SKM-1 (cell line): ENCODE data around the gene CCSER1.
"Not testable (repeated sequence)": the region's sequence is repeated elsewhere in the genome, so short reads cannot be mapped to it uniquely, and the experiment has no call there.

Experiments
- DNase-seq: peaks from one replicate; lab custom pipeline; 2025; ENCODE audit not compliant: unreplicated experiment; lab: John Stamatoyannopoulos, UW

Gene CCSER1

DNA sequence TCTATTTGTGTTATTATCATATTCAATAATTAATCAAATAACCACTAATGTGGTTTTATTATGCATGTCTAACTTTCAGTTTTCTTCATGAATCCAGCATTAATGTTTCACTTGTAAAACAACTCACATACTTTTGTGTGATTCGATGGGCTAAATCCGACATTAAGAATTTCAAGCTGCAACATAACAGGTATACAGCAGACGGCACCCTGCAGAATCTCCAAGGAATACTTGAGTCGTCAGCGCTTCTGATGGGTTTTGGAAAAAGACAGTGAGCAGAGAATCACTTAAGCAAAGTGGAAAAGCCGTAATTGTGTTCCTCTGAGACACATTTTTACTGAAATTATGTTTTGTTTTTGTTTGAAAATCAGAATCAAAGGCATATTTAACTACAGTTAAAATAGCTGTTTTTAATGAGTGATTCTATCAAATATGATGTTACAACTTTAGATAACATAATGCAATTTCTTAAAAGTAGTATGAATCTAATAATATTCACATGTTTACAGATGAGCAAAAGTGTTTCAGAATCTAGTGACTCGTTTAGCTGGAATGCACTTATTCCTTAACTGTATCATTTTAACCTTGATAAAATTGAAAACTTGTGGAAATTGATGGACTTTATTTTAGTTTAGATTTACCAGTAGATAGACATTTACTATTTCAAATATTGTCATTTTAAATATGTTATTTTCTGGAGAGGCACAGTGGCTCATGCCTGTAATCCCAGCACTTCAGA is 514.8 kb downstream of the CCSER1 start:
- no peak for DNase-seq

DNA sequence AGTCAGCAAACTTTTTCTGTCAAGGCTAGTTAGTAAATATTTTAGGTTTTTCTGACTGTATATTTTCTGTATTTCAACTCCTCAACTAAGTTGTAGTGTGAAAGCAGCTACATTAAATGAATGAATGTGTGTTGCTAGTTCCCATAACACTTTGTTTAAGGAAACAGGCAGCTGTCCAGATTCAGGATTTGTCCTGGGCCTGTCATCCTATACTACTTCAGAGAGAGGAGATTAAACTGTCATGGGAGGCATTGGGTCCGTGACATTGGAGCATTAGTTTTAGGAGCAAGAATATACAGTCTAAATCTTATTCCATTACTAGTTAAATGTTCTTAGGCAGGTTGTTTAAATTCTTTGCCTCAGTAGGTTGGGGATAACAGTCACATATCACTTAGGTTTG is 516.0 kb downstream of the CCSER1 start:
- no peak for DNase-seq

DNA sequence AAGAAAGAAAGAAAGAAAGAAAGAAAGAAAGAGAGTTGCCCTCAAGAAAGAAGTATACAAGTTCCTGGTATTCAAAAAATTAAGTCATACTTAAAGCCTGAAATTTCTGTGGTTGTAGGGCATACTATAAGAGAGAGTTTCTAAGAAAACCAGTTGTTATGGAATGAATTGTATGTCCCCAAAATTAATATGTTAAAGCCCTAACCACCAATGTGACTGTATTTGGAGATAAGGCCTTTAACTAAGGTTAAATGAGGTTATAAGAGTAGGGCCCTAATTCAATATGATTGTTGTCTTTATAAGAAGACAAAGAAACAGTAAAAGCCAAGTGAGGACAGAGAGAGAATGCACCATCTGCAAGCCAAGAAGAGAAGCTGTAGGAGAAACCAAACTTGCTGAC is 521.1 kb downstream of the CCSER1 start:
- no peak for DNase-seq

DNA sequence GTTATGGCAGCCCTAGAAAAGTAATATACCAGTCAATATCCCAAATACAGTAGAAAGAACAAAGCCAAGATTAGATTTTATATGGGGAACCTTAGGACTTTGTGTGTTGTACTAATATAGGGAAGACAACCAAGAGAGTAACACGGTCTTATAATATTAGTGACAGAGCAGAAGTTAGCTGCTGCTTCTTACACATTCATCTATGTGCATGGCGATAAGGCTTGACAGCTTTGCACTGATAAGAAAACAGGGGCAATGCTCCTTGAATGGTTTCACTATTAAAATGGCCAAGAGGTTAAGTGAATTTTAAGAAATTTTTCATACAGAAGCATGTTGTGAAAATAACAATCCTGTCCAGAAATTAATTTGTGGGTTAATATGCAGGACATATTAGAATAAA is 521.6 kb downstream of the CCSER1 start:
- DNase-seq = no peak

DNA sequence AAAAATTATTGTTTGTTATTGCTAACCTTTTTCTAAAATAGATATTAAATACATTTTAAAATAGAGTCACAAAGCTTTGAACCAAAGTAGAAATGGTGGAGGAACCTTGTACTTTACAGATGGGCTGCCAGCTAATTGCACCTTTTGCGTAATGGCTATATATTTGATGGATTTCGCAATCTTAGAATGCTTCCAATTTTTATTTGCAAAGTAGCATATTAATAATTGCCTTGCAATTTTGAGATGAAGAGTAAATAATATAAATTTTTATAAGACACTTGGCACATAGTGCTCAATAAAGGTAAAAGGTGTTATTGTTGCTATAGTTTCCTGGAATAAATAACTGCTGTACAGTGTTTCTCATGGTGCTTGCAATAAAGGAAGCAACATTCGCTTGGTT is 533.5 kb downstream of the CCSER1 start:
- no peak for DNase-seq

DNA sequence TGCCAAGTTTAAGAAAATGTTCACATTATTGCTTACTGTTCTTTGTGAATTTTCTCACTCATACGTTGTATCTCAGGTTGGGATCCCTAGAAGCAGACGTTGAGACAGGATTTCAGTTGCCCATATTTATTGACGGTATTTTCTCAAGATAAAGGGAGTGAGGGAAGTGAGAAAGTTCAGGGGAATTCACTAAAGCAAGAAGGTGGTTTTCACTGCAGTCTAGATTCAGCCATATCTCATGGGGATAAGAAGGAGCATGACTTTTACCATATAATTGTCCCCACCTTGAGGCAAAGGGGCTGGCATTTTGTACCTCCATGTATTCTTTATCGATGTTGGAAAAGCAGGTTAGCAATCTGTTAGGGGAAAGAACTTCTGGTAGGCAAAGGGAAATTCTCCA is 543.0 kb downstream of the CCSER1 start:
- DNase-seq = no peak

DNA sequence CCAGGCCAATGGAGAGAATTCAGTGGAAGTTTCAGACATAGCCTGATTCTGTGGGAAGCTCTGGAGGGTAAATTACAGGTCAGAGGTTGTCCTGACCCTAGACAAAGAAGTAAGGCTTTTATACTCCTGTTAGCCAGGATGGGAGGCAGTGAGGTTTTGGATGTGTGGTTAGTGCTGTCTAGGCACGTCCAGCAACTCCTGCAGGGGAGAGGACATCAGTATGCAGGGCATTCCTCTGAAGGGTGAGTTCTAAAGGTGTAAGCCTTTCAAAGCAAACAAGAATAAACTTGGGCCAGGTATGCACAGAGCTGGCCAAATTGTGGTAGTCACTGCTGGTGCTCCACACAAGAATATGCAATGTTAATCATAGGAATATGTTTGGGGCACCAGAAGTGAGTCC is 562.5 kb downstream of the CCSER1 start:
- DNase-seq = no peak

DNA sequence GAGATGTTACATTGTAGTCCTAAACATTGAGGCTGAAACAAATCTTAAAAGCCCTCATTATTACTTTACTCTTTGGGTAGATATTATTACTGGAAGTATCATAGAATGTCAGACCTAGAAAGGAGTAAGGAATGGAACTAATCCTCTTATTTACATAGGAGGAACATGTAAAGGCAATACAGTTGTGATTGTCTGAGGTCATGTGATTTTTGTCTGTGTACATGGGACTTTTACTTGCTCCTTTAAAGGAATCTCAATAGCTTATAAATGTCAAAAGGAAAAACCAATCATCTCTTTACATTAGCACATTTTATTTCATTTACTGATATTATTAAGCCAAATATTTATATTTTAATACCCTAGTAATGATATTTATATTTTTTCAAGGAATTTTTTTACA is 568.2 kb downstream of the CCSER1 start:
- no peak for DNase-seq

DNA sequence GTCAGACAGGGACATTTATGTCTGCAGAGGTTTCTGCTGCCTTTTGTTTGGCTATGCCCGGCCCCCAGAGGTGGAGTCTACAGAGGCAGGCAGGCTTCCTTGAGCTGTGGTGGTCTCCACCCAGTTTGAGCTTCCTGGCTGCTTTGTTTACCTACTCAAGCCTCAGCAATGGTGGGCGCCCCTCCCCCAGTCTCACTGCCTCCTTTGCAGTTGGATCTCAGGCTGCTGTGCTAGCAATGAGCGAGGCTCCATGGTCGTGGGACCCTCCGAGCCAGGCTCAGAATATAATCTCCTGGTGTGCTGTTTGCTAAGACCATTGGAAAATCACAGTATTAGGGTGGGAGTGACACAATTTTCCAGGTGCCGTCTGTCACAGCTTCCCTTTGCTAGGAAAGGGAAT is 578.3 kb downstream of the CCSER1 start:
- DNase-seq = not testable (repeated sequence)

DNA sequence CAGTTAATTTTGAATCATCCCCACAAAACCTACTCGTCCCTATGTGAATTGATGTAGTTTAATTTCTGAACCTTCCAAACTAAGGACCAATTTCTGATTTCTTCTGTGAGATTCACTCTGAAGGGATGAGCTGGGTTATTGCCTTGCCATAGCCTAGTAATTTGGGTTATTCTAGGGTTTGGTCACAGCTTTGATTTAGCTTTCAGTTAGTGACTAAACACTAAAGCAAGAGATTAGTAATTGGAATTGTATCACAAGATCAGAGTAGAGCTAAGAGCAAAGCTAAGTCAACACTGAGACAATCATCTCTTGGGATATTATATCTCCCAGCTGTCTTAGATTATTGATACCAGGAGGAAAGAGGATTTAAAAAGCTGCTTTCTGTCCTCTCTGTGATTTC is 588.0 kb downstream of the CCSER1 start:
- DNase-seq = no peak

DNA sequence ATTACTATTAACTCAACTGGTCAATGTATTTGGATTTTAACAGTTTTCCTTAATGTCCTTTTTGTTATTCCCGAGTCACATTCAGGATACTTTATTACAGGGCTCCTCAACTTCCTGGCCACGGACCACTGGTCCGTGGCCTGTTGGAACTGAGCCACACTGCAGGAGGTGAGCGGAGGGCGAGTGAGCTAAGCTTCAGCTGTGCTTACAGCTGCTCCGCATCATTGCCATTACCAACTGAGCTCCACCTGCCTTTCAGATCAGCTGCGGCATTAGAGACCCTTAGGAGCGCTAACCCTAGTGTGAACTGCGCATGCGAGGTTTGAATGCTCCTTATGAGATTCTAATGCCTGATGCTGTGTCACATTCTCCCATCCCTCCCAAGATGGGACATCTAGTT is 591.7 kb downstream of the CCSER1 start:
- DNase-seq = no peak

DNA sequence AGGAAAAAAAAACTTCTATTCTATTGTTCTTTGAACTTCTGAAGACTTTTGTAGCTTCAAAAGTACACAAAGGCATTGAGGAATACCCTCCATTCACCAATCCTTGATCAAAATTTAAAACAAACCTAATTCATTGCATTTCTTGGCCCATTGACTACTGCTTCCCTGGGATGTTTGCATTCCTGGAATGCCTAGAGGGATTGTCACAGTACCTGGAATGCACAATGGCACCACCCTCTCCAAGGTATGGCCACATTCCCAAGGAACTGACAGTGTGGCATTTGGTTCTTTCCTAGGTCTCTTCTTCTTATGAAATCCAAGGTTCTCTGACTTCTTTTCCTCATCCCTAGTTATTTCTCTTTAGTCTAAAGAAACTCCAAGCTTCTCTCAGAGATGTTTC is 600.7 kb downstream of the CCSER1 start:
- no peak for DNase-seq

DNA sequence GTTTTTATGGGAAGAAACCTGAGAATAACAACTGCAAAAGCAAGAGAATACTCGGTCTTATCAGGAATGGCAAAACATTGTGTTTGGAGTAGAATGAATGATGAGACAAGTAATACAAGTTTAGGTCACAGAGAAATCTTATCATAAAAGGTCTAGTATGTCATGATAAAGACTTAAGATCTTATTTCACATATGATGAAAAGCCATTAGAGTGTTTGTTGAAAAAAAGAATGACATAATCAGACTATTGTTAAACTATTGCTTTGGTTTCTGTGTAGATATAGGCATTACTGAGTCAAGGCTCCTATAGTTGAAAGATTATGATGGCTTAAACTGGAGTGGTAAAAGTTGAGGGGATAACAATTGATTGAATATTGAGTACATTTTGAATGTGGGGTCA is 603.6 kb downstream of the CCSER1 start:
- DNase-seq = no peak

DNA sequence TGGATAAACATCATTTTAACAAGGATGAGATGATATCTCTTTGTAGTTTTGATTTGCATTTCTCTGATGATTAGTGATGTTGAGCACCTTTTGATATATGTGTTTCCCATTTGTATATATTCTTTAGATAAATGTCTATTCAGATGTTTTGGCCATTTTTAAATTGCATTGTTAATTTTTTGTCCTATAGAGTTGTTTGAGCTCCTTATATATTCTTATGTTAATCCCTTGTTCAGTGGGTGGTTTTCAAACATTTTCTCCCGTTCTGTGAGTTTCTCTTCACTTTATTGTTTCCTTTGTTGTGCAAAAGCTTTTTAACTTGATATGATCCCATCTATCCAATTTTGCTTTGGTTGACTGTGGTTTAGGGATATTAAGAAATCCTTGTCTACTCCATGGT is 606.0 kb downstream of the CCSER1 start:
- no peak for DNase-seq

DNA sequence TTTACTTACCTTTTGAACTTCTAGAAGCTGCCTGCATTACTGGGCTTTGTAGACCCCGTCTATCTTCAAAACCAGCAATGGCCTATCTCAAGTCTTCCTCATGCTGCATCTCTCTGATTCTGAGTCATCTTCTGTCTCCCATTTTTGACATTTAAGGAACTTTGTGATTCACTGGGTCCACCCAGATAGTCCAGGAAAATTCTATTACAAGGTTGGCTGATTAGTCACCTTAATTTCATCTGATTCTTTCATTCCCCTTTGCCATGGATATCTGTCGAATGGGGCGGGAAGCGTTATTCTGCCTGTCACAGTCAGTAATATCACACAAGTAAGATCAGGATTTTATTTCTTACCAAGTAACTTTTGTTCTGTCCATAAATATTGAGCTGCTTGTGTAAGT is 618.0 kb downstream of the CCSER1 start:
- no peak for DNase-seq

DNA sequence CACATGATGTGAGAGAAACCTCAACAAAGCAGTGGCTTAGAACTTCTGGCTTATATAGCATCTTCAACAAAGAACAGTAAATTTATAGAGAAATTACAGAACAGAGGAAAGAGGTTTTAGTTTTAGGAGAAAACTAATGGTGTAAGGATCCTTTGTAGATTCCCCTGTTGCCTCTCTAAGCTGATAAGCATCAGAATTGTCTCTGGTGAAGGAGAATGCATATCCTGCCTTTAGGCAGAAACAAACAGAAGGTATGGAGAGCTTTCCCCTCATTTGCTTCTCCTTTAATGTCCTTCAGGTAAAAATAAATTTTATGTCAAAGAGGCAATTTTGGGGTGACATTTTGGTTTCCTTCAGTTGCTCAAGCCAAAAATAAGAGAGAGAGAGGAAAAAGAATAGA is 625.9 kb downstream of the CCSER1 start:
- no peak for DNase-seq

DNA sequence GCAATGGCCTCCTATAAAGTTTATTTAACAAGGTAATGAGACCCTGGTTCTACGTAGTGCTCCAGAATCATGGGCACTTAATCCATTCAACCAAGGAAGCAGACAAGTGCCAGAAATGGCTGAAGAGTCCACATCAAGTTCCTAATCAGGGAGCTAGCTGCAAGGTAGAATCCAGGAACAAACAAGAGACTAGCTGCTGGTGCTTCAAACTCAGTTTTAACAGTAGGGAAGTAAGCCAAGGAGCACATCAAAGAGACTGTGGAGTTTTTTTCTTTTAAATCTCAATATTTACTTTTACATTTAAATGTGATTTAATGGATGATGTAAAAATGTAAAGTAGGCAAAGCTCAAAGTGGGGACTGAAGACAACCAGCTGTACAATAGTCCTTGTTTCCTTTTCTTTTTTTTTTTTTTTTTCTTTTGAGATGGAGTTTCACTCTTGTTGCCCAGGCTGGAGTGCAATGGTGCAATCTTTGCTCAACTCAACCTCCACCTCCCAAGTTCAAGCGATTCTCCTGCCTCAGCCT is 630.4 kb downstream of the CCSER1 start:
- no peak for DNase-seq

DNA sequence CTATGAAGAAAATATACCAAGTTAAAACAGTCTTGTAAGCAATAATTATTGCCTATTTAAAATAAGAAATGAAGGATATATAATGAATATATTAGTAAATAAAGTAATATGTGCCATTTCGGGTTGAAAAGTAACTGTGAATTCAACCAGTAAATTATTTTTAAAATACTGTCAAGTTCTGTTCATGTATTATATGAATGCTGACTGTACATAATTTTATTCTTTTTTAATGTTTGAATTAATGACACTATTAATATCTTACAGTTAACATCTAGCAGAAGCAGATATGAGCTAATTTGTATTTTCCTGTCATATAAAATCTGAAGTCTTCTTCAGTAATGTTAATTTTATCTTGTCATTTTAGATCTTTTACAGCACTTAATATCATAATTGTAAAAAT is 632.9 kb downstream of the CCSER1 start:
- no peak for DNase-seq

DNA sequence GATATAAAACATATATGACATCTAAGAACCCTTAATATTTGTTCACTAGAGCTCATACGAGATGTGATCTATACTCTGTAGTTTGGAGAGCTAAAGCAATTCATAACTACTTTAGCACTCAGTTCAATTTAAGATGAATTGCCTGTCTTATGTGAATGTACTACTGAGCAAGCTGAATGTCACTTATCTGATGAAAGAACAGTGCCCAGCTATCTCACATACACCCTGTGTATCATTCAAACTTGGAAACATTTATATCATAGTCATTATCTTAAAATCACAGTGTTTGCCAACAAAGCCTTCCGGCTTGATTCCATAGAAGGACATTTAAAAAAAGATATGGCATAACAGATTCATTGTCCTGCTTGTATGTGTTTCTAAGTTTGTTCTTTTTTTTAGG is 639.6 kb downstream of the CCSER1 start:
- DNase-seq = no peak

DNA sequence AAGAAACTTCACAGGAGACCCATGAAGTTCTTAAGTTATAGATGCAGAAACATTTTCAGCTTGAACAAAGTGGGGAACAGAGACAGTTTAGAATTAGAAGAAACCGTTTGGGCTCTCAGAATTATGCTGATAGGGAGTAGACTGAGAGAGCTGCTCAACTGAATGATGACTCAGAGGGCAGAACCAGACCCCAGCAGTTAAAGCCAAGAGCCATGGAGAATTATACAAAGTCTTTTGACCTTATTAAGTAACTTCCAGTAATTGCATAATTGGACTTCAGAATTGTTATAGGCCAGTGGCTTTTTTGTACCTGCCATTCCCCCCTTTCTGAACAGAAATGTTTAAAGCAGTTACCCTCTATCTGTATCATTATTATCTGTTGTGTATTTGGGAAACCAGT is 642.1 kb downstream of the CCSER1 start:
- DNase-seq = no peak

DNA sequence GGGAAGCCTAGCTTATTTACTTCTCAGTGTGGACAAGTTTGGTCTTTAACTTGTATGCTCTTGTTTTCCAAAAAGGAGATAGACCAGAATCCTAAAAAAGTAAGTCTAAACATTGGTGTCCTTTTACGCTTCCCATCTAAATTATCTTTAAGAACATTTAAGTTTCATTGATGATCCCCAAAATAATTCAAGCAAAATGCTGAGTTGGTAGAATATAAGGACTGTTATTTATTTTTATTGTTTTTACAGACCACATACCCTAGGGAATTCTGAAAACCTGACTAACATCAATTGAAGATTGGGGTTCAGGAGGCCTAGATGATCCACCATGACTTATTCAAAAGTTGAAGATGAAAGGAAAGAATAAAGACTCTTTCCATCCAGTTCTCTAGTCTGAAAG is 653.0 kb downstream of the CCSER1 start:
- no peak for DNase-seq

DNA sequence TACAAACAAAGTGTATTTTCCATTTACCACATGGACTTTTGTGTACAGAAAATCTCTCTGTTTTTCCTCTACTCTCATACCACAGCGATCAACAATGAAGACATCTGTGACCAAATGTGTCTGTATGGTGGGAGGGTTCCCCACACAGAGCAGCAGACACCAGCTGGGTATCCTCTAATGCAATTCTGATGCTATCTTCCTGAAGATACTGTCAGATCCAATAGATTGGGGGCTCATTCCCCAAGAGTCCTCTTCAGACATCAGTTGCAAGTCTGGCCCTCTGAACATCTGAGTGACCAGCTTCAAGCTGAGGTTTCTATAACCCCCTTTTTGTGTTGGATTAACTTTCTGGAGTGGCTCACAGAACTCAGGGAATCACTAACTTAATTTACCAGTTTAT is 659.4 kb downstream of the CCSER1 start:
- DNase-seq = no peak

DNA sequence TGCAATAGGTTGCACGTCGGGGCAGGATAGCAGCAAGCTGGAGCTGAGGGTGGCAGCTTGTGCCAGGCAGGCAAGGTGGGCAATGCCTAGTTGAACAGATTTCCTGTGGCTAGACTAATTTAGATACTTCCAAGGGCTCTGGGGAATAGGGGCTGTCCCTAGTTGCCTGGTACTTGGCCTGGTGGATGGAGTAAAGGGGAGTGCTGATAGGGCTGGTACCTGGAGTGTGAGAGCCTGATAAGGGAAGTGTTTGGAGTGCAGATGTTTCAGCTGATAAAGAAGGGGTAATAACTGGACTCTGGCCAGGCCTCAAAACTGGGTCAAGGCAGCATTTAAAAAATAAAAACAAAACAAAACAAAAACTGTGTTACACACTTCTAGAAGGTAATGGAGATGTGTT is 665.5 kb downstream of the CCSER1 start:
- DNase-seq = no peak
